Neural cell (in vitro differentiated cells): Measurements from ENCODE around the gene RPA3.

ENCODE experiments used
- CTCF ChIP-seq: fragments of 450-650 bp; IDR thresholded peaks from 2 replicates; pipeline ENCODE4 v1.5.1; 2014; ENCODE audit warnings: antibody characterized with exemption, mild to moderate bottlenecking, moderate library complexity; ENCODE audit not compliant: poor library complexity, severe bottlenecking
- RAD21 ChIP-seq: fragments of 450-650 bp; conservative IDR thresholded peaks from 2 replicates; pipeline ENCODE4 v1.6.1; 2014; ENCODE audit warnings: antibody characterized with exemption, mild to moderate bottlenecking, moderate library complexity
- TAF1 ChIP-seq: IDR thresholded peaks from 2 replicates; pipeline ENCODE4 v1.6.1; 2012; ENCODE audit warnings: low read depth

- no peak for TF ChIP-seq CTCF
- no peak for TF ChIP-seq RAD21
- TF ChIP-seq TAF1, result no peak
These were observed 54.1 kb downstream of the RPA3 start for GRCh38 chr7:7664291-7664690.
